NT2/D1 (cell line): ENCODE results near the gene CTPS1.

Experiments
- DNase-seq: peaks from one replicate; pipeline ENCODE4 v3.0.0-alpha.2; 2011; ENCODE audit warnings: low read depth, low spot score
- H3K27me3 ChIP-seq: 2 replicates; pipeline ENCODE4 v1.6.0; 2011; ENCODE audit warnings: mild to moderate bottlenecking; ENCODE audit not compliant: insufficient read length, insufficient read depth
- H3K36me3 ChIP-seq: 2 replicates; pipeline ENCODE4 v1.6.1; 2011; ENCODE audit warnings: mild to moderate bottlenecking, low read length, mixed read lengths; ENCODE audit not compliant: insufficient read depth, insufficient read length
- H3K4me1 ChIP-seq: 2 replicates; pipeline ENCODE4 v1.5.1; 2011; ENCODE audit not compliant: insufficient read depth, insufficient read length
- H3K4me3 ChIP-seq: 2 replicates; pipeline ENCODE4 v1.5.1; 2011; ENCODE audit warnings: low read depth; ENCODE audit not compliant: insufficient read length
- H3K9ac ChIP-seq: 2 replicates; pipeline ENCODE4 v1.6.0; 2011; ENCODE audit warnings: low read depth; ENCODE audit not compliant: insufficient read length
- H3K9me3 ChIP-seq: 2 replicates; pipeline ENCODE4 v1.5.1; 2011; ENCODE audit warnings: mild to moderate bottlenecking, low read length; ENCODE audit not compliant: insufficient read depth
- SUZ12 ChIP-seq: IDR thresholded peaks from 2 replicates; pipeline ENCODE4 v1.6.1; 2011; ENCODE audit not compliant: insufficient read length, insufficient read depth; ENCODE audit errors: extremely low read depth
- YY1 ChIP-seq: IDR thresholded peaks from 2 replicates; pipeline ENCODE4 v1.6.1; 2011; ENCODE audit not compliant: insufficient read length, insufficient read depth
- ZNF274 ChIP-seq: IDR thresholded peaks from 2 replicates; pipeline ENCODE4 v1.6.1; 2011; ENCODE audit warnings: mild to moderate bottlenecking, low read depth, low read length

CTPS1 gene

DNA sequence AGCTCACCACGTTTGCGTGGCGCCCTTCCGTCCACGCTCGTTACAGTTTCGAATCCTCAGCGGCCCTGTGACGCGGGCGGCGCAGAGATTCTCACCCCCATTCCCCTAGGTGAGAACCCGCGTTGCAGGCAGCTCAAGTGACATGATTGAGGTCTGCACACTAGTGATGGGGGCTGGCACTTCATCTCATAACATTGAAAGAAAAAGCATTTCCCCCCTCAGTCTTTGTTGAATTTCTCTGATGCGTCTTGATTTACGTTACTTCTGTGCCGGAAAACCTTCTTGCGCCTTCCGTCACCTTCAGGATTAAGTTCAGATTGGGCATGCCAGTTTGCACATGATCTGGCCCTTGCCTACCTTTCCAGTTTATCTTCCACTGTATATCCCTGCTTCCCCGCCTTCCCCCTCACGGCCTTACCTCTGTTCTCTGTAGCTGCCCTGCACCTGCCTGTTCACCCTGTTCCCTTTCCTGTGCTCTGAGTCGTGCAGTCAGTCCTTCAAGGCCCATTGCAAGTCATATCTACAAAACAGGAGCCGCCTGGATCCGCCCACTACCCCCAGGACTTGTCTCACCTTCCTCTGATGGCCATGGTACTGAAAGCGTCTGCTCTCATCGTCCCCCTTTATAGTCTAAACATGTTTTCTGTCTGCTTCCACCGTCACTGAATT is 1.1 kb downstream of the CTPS1 start:
- no peaks in the 10 kb centered on the region for H3K27me3 ChIP-seq
- TF ChIP-seq ZNF274 (no peak), YY1 (no peak)
- H3K4me1 ChIP-seq = no peaks in the 10 kb centered on the region
- peaks cover 51% of the 10 kb centered on the region for H3K36me3 ChIP-seq
- H3K9ac ChIP-seq = peak overlapping the region; percentile 95
- no peaks in the 10 kb centered on the region for H3K9me3 ChIP-seq
- peak overlapping the region; percentile 89 for H3K4me3 ChIP-seq
- DNase-seq = no peak

DNA sequence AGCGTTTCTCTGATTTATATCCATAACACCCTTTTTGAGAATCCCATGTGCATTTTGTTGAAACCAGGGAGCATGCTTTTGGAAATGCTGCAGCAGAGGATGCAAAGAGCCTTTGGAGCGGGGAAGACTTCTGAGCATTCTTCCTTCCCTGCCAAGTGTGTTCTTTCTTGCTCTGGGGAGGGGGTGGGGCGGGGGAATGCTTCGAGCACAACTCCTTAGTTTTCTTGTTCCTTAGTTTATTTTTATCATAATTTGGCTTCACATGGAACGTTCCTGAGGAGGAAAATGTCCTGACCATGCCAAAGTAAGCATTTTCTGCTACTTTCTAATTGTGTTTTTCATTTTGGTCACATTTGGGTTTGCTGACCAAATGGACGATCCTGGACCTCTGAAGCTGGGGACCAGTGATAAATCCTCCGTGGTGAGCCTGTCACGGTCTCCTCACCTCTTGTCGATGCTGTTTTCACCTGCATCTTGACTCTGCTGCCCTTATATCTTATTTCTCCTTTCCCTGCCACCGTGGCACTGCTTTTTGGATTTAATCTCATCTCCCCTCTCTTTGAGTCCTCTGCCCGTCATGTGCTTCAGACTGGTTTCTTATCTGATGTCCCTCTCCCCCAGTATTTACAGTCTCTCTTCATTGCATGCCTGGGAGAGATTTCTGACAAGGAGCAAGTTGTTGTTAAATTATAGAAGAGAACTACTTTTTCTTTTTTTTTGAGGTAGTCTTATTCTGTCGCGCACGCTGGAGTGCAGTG is 2.4 kb downstream of the CTPS1 start:
- H3K4me1 ChIP-seq = no peaks in the 10 kb centered on the region
- peaks cover 64% of the 10 kb centered on the region for H3K36me3 ChIP-seq
- no peak for TF ChIP-seq ZNF274
- no peak for TF ChIP-seq YY1
- no peak for TF ChIP-seq SUZ12
- peak overlapping the region; percentile 1 for H3K9ac ChIP-seq
- no peak overlapping the region for H3K4me3 ChIP-seq
- no peaks in the 10 kb centered on the region for H3K9me3 ChIP-seq
- H3K27me3 ChIP-seq = no peaks in the 10 kb centered on the region
- no peak for DNase-seq

DNA sequence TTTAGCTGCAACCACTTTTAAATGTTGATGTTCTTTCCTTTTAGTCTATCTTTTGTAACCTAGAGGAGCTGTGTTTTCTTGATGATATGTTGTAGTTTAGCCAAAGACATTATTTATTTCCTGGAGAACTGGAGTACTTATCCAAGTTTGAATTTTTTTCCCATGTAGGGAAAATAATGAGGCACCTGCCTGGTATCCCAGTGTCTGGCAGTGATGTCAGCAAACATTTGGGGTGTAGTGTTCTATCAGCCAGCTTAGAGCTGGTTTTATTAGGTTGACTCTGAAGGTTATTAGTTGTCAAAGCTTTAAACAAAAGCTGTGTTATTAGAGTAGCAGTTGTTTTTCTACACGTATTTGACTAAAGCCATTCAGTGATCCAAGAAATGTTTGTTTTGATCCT is 3.2 kb downstream of the CTPS1 start:
- DNase-seq = no peak
- Histone ChIP-seq H3K4me1 (no peaks in the 10 kb centered on the region), H3K9ac (no peak overlapping the region), H3K4me3 (no peak overlapping the region), H3K9me3 (no peaks in the 10 kb centered on the region), H3K36me3 (peaks cover 72% of the 10 kb centered on the region), H3K27me3 (no peaks in the 10 kb centered on the region)
- TF ChIP-seq YY1 = no peak
- no peak for TF ChIP-seq ZNF274
- no peak for TF ChIP-seq SUZ12

DNA sequence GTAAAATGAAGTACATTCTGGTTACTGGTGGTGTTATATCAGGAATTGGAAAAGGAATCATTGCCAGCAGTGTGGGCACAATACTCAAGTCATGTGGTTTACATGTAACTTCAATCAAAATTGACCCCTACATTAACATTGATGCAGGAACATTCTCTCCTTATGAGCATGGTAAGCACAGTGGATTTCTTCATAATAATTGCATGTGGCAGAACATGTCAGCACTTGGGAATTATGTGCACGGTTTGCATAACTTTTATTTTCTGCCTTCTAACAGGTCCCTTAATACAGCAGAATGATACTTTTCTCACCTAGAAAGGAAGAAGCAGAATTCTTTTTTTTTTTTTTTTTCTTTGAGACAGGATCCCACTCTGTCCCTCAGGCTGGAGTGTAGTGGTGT is 3.8 kb downstream of the CTPS1 start:
- Histone ChIP-seq H3K4me3 (no peak overlapping the region), H3K4me1 (no peaks in the 10 kb centered on the region), H3K9ac (no peak overlapping the region), H3K9me3 (no peaks in the 10 kb centered on the region), H3K27me3 (no peaks in the 10 kb centered on the region), H3K36me3 (peaks cover 78% of the 10 kb centered on the region)
- DNase-seq = no peak
- TF ChIP-seq SUZ12 = no peak

DNA sequence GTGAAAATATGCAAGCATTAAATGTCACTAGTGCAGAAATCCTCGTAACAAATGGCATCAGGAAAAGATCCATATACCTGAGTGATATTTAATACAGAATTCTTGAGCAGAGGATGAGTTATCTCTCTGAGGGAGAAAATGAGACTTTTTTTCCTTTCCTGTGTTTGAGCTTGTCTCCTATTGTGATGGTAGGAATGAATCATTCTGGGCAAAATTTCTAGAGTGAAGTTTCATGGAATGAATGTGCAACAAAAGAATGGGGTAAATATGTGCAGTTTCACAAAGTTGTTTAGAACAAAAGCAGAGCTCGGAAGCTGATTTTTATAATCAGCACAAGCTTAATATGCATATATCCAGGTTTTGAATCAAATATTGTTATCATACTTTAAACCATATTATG is 4.6 kb downstream of the CTPS1 start:
- peaks cover 85% of the 10 kb centered on the region for H3K36me3 ChIP-seq
- H3K4me1 ChIP-seq = no peaks in the 10 kb centered on the region
- H3K27me3 ChIP-seq = no peaks in the 10 kb centered on the region
- H3K4me3 ChIP-seq = no peak overlapping the region
- no peaks in the 10 kb centered on the region for H3K9me3 ChIP-seq
- TF ChIP-seq SUZ12 (no peak), YY1 (no peak), ZNF274 (no peak)
- H3K9ac ChIP-seq = no peak overlapping the region
- DNase-seq = no peak

DNA sequence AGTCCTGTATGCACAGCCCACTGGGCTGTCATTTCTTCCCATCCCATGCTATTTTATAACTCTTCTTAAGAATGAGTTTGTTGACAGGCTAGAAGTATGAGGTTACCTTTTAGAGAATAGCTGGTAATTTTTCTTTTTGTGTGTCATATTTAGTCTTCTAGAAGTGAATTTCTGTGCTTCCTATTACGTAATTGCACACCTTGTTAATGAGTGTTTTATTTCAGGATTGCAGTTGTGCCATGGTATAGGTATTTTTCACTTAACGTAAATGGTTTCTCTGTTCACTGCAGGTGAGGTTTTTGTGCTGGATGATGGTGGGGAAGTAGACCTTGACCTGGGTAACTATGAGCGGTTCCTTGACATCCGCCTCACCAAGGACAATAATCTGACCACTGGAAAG is 5.0 kb downstream of the CTPS1 start:
- Histone ChIP-seq H3K36me3 (peaks cover 90% of the 10 kb centered on the region), H3K27me3 (no peaks in the 10 kb centered on the region), H3K4me1 (no peaks in the 10 kb centered on the region), H3K4me3 (no peak overlapping the region), H3K9ac (no peak overlapping the region), H3K9me3 (no peaks in the 10 kb centered on the region)
- TF ChIP-seq YY1 (no peak), ZNF274 (no peak), SUZ12 (no peak)
- DNase-seq = no peak

DNA sequence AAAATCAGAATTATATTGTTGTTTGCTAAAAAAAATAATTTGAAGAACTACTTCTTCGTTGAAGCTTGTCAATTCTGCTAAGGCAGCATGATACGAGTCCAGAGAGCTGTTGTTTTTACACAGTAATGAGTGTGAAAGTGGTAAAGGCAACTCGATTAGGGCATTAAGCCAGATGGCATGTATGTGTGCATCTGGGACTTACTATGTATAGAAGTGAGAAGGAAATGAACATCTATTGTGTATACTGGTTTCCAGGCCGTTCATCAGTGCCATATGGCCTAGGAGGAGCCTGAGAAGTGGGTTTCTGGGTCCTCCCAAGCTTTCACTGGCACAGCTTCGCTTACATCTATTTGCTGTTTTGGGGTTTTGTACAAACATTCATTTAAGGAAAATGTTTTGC is 5.7 kb downstream of the CTPS1 start:
- no peak overlapping the region for H3K4me3 ChIP-seq
- H3K9me3 ChIP-seq = no peaks in the 10 kb centered on the region
- peaks cover 96% of the 10 kb centered on the region for H3K36me3 ChIP-seq
- DNase-seq = no peak
- H3K9ac ChIP-seq = no peak overlapping the region
- H3K27me3 ChIP-seq = no peaks in the 10 kb centered on the region
- no peak for TF ChIP-seq YY1
- no peak for TF ChIP-seq ZNF274
- no peak for TF ChIP-seq SUZ12
- H3K4me1 ChIP-seq = no peaks in the 10 kb centered on the region
